Measurements from ENCODE around the gene STAG1. TPM values are rescaled to one million over a fixed set of nuclear protein-coding genes. Genes with fewer than 3 reads are reported as not detected.

The STAG1 gene
- total and polyA plus RNA-seq, 8 donors: 7.5 to 105 (median 37.9) TPM

GRCh38 chr3:136545664-136546268 is 206.4 kb downstream of the STAG1 start:
- Histone ChIP-seq H3K36me3 (no peaks in the 10 kb centered on the region), H3K4me3 (no peak overlapping the region), H3K9me3 (no peaks in the 10 kb centered on the region), H3K27me3 (no peaks in the 10 kb centered on the region), H3K27ac (no peak overlapping the region), H3K4me1 (peaks cover 0 to 37% (median 6%) of the 10 kb centered on the region in 4 donors)
- no peak for TF ChIP-seq EP300 (IDR thresholded peaks at IDR 0.05)
- no peak for TF ChIP-seq CTCF (IDR thresholded peaks at IDR 0.05)
- TF ChIP-seq POLR2AphosphoS5 (IDR thresholded peaks at IDR 0.05): no peak
- 50 to 60% (median 55%) methylated on average over 3 of the region's 3 CpGs for WGBS, 5 donors
- DNase-seq: peak in 1 of 2 donors; percentile 29
- intact Hi-C loops (cut with DNase I; ENCODE audit: low total_unique reads): no loop called here

DNA sequence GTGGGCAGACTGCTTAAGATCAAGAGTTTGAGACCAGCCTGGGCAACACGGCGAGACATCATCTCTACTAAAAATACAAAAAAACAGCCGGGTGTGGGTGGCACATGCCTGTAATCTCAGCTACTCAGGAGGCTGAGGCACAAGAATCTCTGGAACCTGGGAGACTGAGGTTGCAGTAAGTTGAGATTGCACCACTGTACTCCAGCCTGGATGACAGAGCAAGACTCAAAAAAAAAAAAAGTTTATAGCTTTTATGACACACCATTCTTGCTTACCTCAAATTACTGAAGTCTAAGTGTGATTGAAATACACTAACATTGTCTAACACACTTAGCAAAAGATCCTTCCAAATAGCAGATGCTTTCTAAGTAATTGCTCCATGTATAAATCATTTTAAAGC is 207.6 kb downstream of the STAG1 start:
- no peaks in the 10 kb centered on the region for H3K36me3 ChIP-seq
- 88 to 95% (median 93%) methylated on average over 3 of the region's 3 CpGs for WGBS, 5 donors
- no peak overlapping the region for H3K4me3 ChIP-seq
- peaks cover 0 to 37% (median 6%) of the 10 kb centered on the region in 4 donors for H3K4me1 ChIP-seq
- TF ChIP-seq POLR2AphosphoS5 (IDR thresholded peaks at IDR 0.05) (no peak), POLR2A (IDR thresholded peaks at IDR 0.05) (no peak), CTCF (IDR thresholded peaks at IDR 0.05) (no peak), EP300 (IDR thresholded peaks at IDR 0.05) (no peak)
- intact Hi-C loops (cut with DNase I; ENCODE audit: low total_unique reads): no loop called here
- H3K27me3 ChIP-seq: no peaks in the 10 kb centered on the region
- no peak overlapping the region for H3K27ac ChIP-seq
- H3K9me3 ChIP-seq: no peaks in the 10 kb centered on the region
- no peak for DNase-seq

DNA sequence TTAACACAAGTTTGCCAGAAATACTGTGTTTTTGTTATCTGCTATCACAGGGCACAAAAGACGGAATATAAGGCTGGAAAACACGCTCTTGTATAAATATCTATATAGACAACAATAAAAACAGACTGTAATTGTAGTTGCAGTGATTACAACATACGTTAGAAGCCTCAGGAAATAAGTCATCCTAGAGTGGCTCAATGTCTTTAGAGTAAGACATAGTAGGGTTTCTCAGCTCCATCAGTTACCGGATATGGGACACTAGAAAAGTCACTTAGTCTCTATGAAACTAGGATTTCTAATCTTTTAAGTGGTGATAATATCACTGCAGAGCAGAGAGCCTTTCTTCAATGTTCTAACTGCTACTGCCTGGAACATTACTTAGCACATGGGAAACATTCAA is 208.8 kb downstream of the STAG1 start:
- peaks cover 0 to 37% (median 6%) of the 10 kb centered on the region in 4 donors for H3K4me1 ChIP-seq
- DNase-seq: no peak
- H3K9me3 ChIP-seq: no peaks in the 10 kb centered on the region
- intact Hi-C loops (cut with DNase I; ENCODE audit: low total_unique reads): no loop called here
- no peak overlapping the region for H3K4me3 ChIP-seq
- H3K36me3 ChIP-seq: peaks cover 0 to 8% (median 2%) of the 10 kb centered on the region in 4 donors
- H3K27ac ChIP-seq: peak overlapping the region in 1 of 5 donors; percentile 15
- TF ChIP-seq POLR2A (IDR thresholded peaks at IDR 0.05) (no peak), POLR2AphosphoS5 (IDR thresholded peaks at IDR 0.05) (no peak), CTCF (IDR thresholded peaks at IDR 0.05) (no peak), EP300 (IDR thresholded peaks at IDR 0.05) (no peak)
- no peaks in the 10 kb centered on the region for H3K27me3 ChIP-seq
- 32 to 56% (median 45%) methylated on average over 4 of the region's 4 CpGs for WGBS, 5 donors

DNA sequence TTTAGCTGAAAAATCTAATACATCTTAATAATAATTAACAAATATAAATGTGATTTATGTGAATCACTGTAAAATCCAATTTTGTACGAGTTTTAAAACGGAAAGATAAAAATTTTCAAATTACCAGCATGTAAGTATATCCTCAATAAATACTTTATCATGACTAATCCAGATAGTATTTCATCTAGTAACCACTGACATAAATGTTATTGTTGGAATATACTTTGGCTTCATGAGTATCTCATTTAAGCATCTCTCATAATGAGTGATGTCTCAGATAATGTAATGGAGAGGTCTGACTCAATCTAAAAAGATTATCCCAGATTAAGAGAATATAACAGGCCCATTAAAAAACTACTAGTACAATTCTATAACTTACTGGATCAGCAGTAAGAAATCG is 216.3 kb downstream of the STAG1 start:
- Histone ChIP-seq H3K27ac (no peak overlapping the region), H3K4me1 (no peaks in the 10 kb centered on the region), H3K36me3 (peaks cover 0 to 27% (median 5%) of the 10 kb centered on the region in 4 donors), H3K27me3 (no peaks in the 10 kb centered on the region), H3K9me3 (peaks cover 0 to 13% (median 4%) of the 10 kb centered on the region in 4 donors), H3K4me3 (no peak overlapping the region)
- WGBS, 5 donors: 92 to 98% (median 96%) methylated on average over 3 of the region's 3 CpGs
- DNase-seq: no peak
- no peak for TF ChIP-seq CTCF (IDR thresholded peaks at IDR 0.05)
- no peak for TF ChIP-seq POLR2AphosphoS5 (IDR thresholded peaks at IDR 0.05)
- TF ChIP-seq POLR2A (IDR thresholded peaks at IDR 0.05): no peak
- no peak for TF ChIP-seq EP300 (IDR thresholded peaks at IDR 0.05)
- intact Hi-C loops (cut with DNase I; ENCODE audit: low total_unique reads): no loop called here

Data from stomach (tissue), 9 donors.